NCI-H1417 treated with DMSO at 0.1 percent for 48 hours (cell line): ENCODE data around the gene DNAJC27.
A peak's percentile ranks its signal among the peaks of the same experiment; 100 is the strongest.
"Not testable (repeated sequence)": the region's sequence is repeated elsewhere in the genome, so short reads cannot be mapped to it uniquely, and the experiment has no call there.

Source experiments
- DNase-seq: peaks from one replicate; lab custom pipeline; 2025; lab: John Stamatoyannopoulos, UW

The DNAJC27 gene

GRCh38 chr2:24971536-24972314 lies at the start of gene DNAJC27:
Gene DNAJC27 (minus strand): TSS chr2:24971955. CDS start chr2:24971904, 51 bp downstream.
- peak; percentile 90 for DNase-seq

- no peak for DNase-seq
These were observed 46.9 kb upstream of the DNAJC27 start for GRCh38 chr2:25018681-25019080.

- DNase-seq = no peak
These were observed 42.9 kb upstream of the DNAJC27 start for GRCh38 chr2:25014631-25015030.

- not testable (repeated sequence) for DNase-seq
These were observed 39.6 kb upstream of the DNAJC27 start for GRCh38 chr2:25011342-25011741.

- no peak for DNase-seq
These were observed 38.2 kb upstream of the DNAJC27 start for GRCh38 chr2:25009954-25010353.

GRCh38 chr2:25002066-25002465 lies 30.3 kb upstream of the DNAJC27 start:
- no peak for DNase-seq

- DNase-seq = no peak
These were observed 29.5 kb upstream of the DNAJC27 start for GRCh38 chr2:25001325-25001637.

- no peak for DNase-seq
These were observed 29.0 kb upstream of the DNAJC27 start for GRCh38 chr2:25000503-25001324.

GRCh38 chr2:25000036-25000435 lies 28.3 kb upstream of the DNAJC27 start:
- DNase-seq = no peak

GRCh38 chr2:24999097-24999496 lies 27.3 kb upstream of the DNAJC27 start:
- not testable (repeated sequence) for DNase-seq

GRCh38 chr2:24994146-24994724 lies 22.5 kb upstream of the DNAJC27 start:
- no peak for DNase-seq

- no peak for DNase-seq
These were observed 21.8 kb upstream of the DNAJC27 start for GRCh38 chr2:24993406-24994145.

- no peak for DNase-seq
These were observed 14.6 kb upstream of the DNAJC27 start for GRCh38 chr2:24986372-24986771.

- DNase-seq = no peak
These were observed 13.8 kb upstream of the DNAJC27 start for GRCh38 chr2:24985511-24985910.

GRCh38 chr2:24984912-24985311 lies 13.2 kb upstream of the DNAJC27 start:
- peak; percentile 53 for DNase-seq

- no peak for DNase-seq
These were observed 9.8 kb upstream of the DNAJC27 start for GRCh38 chr2:24981411-24982136.

GRCh38 chr2:24978661-24979060 lies 6.9 kb upstream of the DNAJC27 start:
- DNase-seq = no peak

- no peak for DNase-seq
These were observed 5.9 kb upstream of the DNAJC27 start for GRCh38 chr2:24977631-24978030.

GRCh38 chr2:24973812-24974211 lies 2.1 kb upstream of the DNAJC27 start:
- DNase-seq = no peak

- peak; percentile 55 for DNase-seq
These were observed 683 bp upstream of the DNAJC27 start for GRCh38 chr2:24972315-24972961.

GRCh38 chr2:24971286-24971535 lies 544 bp downstream of the DNAJC27 start:
- DNase-seq = no peak
